Measurements from ENCODE around the gene INCA1.

- TF ChIP-seq CTCF (IDR thresholded peaks at IDR 0.05): no peak
- TF ChIP-seq POLR2A (IDR thresholded peaks at IDR 0.05): no peak
Measured at GRCh38 chr17:4951486-4951885, 45.8 kb downstream of the INCA1 start.
